ENCODE measurements around the gene CAV2. TPM values are rescaled to one million over a fixed set of nuclear protein-coding genes. Genes with fewer than 3 reads are reported as not detected.

The CAV2 gene
- total and polyA plus RNA-seq, 12 donors, result 56.3 to 277 (median 224) TPM

DNA sequence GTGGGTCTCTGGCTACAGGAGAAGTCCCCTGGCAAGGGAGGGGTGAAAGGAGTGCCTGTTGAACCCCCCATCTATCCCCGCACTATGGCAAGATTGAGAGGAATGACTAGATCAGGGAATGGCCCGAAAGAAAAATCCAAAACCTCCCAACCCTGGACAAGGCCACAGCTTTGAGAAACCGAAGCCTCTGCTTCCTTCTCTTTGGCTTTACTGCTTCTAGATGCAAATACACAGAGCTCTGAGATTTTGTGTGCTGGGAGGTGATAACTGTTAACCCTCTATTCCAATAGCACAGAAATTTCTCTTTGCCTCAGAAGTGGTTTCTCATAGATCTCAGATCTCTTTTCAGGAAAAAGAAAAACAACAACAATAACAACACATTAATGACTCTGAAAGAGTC is 40.3 kb downstream of the CAV2 start:
- peaks cover 11 to 98% (median 92%) of the 10 kb centered on the region in 9 donors for H3K4me1 ChIP-seq
- peaks cover 0 to 99% (median 24%) of the 10 kb centered on the region in 9 donors for H3K36me3 ChIP-seq

DNA sequence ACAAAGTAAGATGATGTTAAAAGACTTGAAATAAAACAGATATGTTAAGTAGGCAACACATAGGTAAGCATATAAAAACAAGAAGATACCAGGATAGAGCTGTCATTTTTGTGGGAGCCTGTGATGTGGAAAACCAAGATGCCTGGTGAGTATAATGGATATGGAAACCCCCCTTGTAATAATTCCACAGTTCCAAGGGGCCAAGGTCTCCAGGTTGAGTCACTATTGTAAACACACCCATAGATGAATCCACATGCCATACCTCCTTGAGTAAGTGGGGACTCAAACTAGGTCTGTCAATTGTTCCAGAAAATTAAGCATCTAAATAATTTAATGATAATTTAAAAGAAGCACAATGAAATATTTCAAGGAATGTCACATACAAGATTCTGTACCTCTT is 41.2 kb downstream of the CAV2 start:
- H3K4me3 ChIP-seq, result no peak overlapping the region
- TF ChIP-seq, protein P1, sequence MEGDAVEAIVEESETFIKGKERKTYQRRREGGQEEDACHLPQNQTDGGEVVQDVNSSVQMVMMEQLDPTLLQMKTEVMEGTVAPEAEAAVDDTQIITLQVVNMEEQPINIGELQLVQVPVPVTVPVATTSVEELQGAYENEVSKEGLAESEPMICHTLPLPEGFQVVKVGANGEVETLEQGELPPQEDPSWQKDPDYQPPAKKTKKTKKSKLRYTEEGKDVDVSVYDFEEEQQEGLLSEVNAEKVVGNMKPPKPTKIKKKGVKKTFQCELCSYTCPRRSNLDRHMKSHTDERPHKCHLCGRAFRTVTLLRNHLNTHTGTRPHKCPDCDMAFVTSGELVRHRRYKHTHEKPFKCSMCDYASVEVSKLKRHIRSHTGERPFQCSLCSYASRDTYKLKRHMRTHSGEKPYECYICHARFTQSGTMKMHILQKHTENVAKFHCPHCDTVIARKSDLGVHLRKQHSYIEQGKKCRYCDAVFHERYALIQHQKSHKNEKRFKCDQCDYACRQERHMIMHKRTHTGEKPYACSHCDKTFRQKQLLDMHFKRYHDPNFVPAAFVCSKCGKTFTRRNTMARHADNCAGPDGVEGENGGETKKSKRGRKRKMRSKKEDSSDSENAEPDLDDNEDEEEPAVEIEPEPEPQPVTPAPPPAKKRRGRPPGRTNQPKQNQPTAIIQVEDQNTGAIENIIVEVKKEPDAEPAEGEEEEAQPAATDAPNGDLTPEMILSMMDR (IDR thresholded peaks at IDR 0.05), result no peak
- H3K36me3 ChIP-seq, result peaks cover 0 to 99% (median 22%) of the 10 kb centered on the region in 9 donors
- H3K9me3 ChIP-seq, result no peaks in the 10 kb centered on the region
- ATAC-seq, result no peak
- peak overlapping the region in 7 of 10 donors; percentile 11 to 81 (median 53) for H3K27ac ChIP-seq
- intact Hi-C loops (cut with DNase I), result no loop called here
- no peak for DNase-seq
- peaks cover 8 to 98% (median 93%) of the 10 kb centered on the region in 9 donors for H3K4me1 ChIP-seq
- H3K27me3 ChIP-seq, result no peaks in the 10 kb centered on the region

More for the DNA sequence above, 40.3 kb downstream of the CAV2 start:
- intact Hi-C loops (cut with DNase I), result loop anchor here in 1 of 10 donors (10.0 kb wide), 1 partner anchor 45 kb away; no protein-coding TSS in a partner anchor
- TF ChIP-seq, protein P1 (IDR thresholded peaks at IDR 0.05), result no peak
- no peaks in the 10 kb centered on the region for H3K27me3 ChIP-seq
- no peak for ATAC-seq
- no peak for DNase-seq
- H3K27ac ChIP-seq, result peak overlapping the region in 9 of 10 donors; percentile 19 to 81 (median 53)
- H3K9me3 ChIP-seq, result no peaks in the 10 kb centered on the region
- WGBS, 2 donors, result 60 to 71% methylated on average over 3 of the region's 3 CpGs
- no peak overlapping the region for H3K4me3 ChIP-seq

DNA sequence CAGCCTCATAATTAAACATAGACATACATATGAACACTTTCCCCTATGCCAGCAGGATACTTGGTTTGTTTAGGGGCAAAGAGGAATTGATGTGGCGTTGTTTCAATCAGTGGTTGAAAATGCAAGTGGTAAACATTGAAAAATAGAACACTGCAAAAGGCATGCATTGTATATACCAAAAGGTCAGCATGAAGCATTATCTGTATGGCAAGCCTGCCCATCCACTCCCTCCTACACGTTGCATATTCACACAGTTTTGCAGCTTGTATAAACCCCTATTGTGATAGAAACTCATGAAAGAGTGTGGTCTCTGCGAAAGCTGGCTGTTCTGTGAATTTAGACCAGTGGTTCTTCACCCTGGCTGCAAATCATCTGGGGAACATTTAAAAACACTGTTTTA is 42.4 kb downstream of the CAV2 start:
- Histone ChIP-seq H3K4me3 (no peak overlapping the region), H3K36me3 (peaks cover 0 to 97% (median 15%) of the 10 kb centered on the region in 9 donors), H3K27me3 (no peaks in the 10 kb centered on the region), H3K9me3 (no peaks in the 10 kb centered on the region), H3K27ac (peak overlapping the region in 8 of 10 donors; percentile 9 to 81 (median 50)), H3K4me1 (peaks cover 10 to 100% (median 94%) of the 10 kb centered on the region in 9 donors)
- 60 to 65% methylated on average over 3 of the region's 3 CpGs for WGBS, 2 donors
- TF ChIP-seq, protein P1 (IDR thresholded peaks at IDR 0.05), result no peak
- intact Hi-C loops (cut with DNase I), result no loop called here
- ATAC-seq, result no peak
- no peak for DNase-seq

DNA sequence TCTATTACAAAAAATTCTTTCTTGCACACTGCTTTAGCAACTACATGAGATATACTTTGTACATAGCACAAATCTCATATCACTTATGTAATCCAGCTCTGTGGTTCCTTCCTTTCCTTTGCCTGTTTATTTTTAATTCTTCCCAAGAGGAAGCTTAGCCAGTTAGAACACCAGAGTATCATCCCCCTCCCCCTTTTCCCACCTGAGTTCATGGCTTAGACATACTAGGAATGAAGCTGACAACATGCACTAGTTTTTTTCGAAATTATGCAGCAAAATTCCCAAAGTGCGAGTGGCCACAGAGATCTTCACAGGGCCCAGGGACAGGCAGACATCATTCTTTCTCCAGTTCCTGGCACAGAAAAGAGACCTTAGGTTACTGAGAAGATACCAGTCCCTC is 43.1 kb downstream of the CAV2 start:
- WGBS, 2 donors, result 56 to 65% methylated on average over 2 of the region's 2 CpGs
- intact Hi-C loops (cut with DNase I), result no loop called here
- no peak for DNase-seq
- ATAC-seq, result no peak
- TF ChIP-seq, protein P1 (IDR thresholded peaks at IDR 0.05), result no peak
- Histone ChIP-seq H3K27ac (peak overlapping the region in 9 of 10 donors; percentile 9 to 81 (median 40)), H3K9me3 (no peaks in the 10 kb centered on the region), H3K4me1 (peaks cover 10 to 100% (median 94%) of the 10 kb centered on the region in 9 donors), H3K27me3 (no peaks in the 10 kb centered on the region), H3K36me3 (peaks cover 0 to 97% (median 14%) of the 10 kb centered on the region in 9 donors), H3K4me3 (no peak overlapping the region)

Measured in heart right ventricle (tissue), 16 donors.